Glutamatergic neuron (in vitro differentiated cells): ENCODE results near the gene C9orf72. TPM values are rescaled to one million over a fixed set of nuclear protein-coding genes. Genes with fewer than 3 reads are reported as not detected.

Experiments
- DNase-seq: peaks from one replicate; pipeline ENCODE4 v3.0.0; 2022
- H3K27ac Mint-ChIP-seq: one replicate; pipeline ENCODE4 v1.8.0; 2020; ENCODE audit warnings: mild to moderate bottlenecking, mixed read lengths, inconsistent platforms; ENCODE audit not compliant: unreplicated experiment
- H3K27me3 Mint-ChIP-seq: one replicate; pipeline ENCODE4 v1.8.0; 2020; ENCODE audit warnings: mild to moderate bottlenecking, moderate library complexity, mixed read lengths, inconsistent platforms; ENCODE audit not compliant: unreplicated experiment
- H3K36me3 Mint-ChIP-seq: one replicate; pipeline ENCODE4 v1.8.0; 2020; ENCODE audit warnings: mild to moderate bottlenecking, mixed read lengths, inconsistent platforms; ENCODE audit not compliant: unreplicated experiment
- H3K4me1 Mint-ChIP-seq: one replicate; pipeline ENCODE4 v1.8.0; 2020; ENCODE audit warnings: mild to moderate bottlenecking, low read depth, mixed read lengths, inconsistent platforms; ENCODE audit not compliant: unreplicated experiment
- H3K4me3 Mint-ChIP-seq: one replicate; pipeline ENCODE4 v1.8.0; 2020; ENCODE audit warnings: mild to moderate bottlenecking, mixed read lengths, inconsistent platforms; ENCODE audit not compliant: unreplicated experiment
- H3K9me3 Mint-ChIP-seq: one replicate; pipeline ENCODE4 v1.8.0; 2020; ENCODE audit warnings: mild to moderate bottlenecking, moderate library complexity, mixed read lengths, inconsistent platforms; ENCODE audit not compliant: unreplicated experiment
- CTCF ChIP-seq: fragments of 200-600 bp; sonication (generic); IDR thresholded peaks from one replicate; pipeline ENCODE4 v1.5.0; 2021; ENCODE audit not compliant: partially characterized antibody, unreplicated experiment
- total RNA-seq: library from RNA; stranded (reverse); fragmentation: NEBNext Ultra II Directional; extraction: Animal tissue kit (Norgen Biotek cat#: 25700); gene quantifications from one replicate; pipeline ENCODE4 v1.2.1, GENCODE V29; 2021; ENCODE audit not compliant: unreplicated experiment

The C9orf72 gene
- total RNA-seq, 1 donor from 2014 or later = 53.9 TPM

GRCh38 chr9:27581826-27582225 lies 8.5 kb upstream of the C9orf72 start:
- Mint-ChIP-seq H3K9me3 (peaks cover 3% of the 10 kb centered on the region), H3K27me3 (no peaks in the 10 kb centered on the region), H3K27ac (no peak overlapping the region), H3K36me3 (peaks cover 9% of the 10 kb centered on the region), H3K4me1 (no peaks in the 10 kb centered on the region), H3K4me3 (no peak overlapping the region)
- no peak for TF ChIP-seq CTCF
- DNase-seq = no peak

- no peak for TF ChIP-seq CTCF
- Mint-ChIP-seq H3K4me1 (peaks cover 11% of the 10 kb centered on the region), H3K27ac (peak overlapping the region; percentile 98), H3K36me3 (peaks cover 9% of the 10 kb centered on the region), H3K4me3 (peak overlapping the region; percentile 99), H3K27me3 (peaks cover 14% of the 10 kb centered on the region), H3K9me3 (peaks cover 13% of the 10 kb centered on the region)
- DNase-seq = peak; percentile 89
Measured at GRCh38 chr9:27573634-27574590, 631 bp upstream of the C9orf72 start.

GRCh38 chr9:27572566-27572917 lies 739 bp downstream of the C9orf72 start:
- Mint-ChIP-seq H3K27ac (peak overlapping the region; percentile 97), H3K4me1 (peaks cover 12% of the 10 kb centered on the region), H3K9me3 (peaks cover 10% of the 10 kb centered on the region), H3K27me3 (peaks cover 14% of the 10 kb centered on the region), H3K36me3 (no peaks in the 10 kb centered on the region), H3K4me3 (peak overlapping the region; percentile 92)
- peak; percentile 40 for DNase-seq
- no peak for TF ChIP-seq CTCF

- H3K9me3 Mint-ChIP-seq = peaks cover 10% of the 10 kb centered on the region
- peaks cover 14% of the 10 kb centered on the region for H3K27me3 Mint-ChIP-seq
- no peak for DNase-seq
- peak overlapping the region; percentile 92 for H3K4me3 Mint-ChIP-seq
- peaks cover 14% of the 10 kb centered on the region for H3K4me1 Mint-ChIP-seq
- peak overlapping the region; percentile 97 for H3K27ac Mint-ChIP-seq
- H3K36me3 Mint-ChIP-seq = no peaks in the 10 kb centered on the region
- no peak for TF ChIP-seq CTCF
Measured at GRCh38 chr9:27572061-27572460, 1.2 kb downstream of the C9orf72 start.

GRCh38 chr9:27571011-27571410 lies 2.3 kb downstream of the C9orf72 start:
- H3K9me3 Mint-ChIP-seq = peaks cover 10% of the 10 kb centered on the region
- no peak overlapping the region for H3K27ac Mint-ChIP-seq
- H3K4me1 Mint-ChIP-seq = peaks cover 14% of the 10 kb centered on the region
- no peak for TF ChIP-seq CTCF
- H3K4me3 Mint-ChIP-seq = peak overlapping the region; percentile 32
- H3K36me3 Mint-ChIP-seq = no peaks in the 10 kb centered on the region
- peaks cover 14% of the 10 kb centered on the region for H3K27me3 Mint-ChIP-seq
- DNase-seq = no peak
